Fibroblast of lung (primary cell): ENCODE measurements around the gene KCNIP1.

Source experiments
- EZH2 ChIP-seq: IDR thresholded peaks from 2 replicates; pipeline ENCODE4 v1.5.1; 2012; ENCODE audit warnings: low read length, control low read depth, mild to moderate bottlenecking; ENCODE audit errors: missing control alignments
- TF ChIP-seq, protein P1 (sequence below), 2 donors: IDR thresholded peaks in 1 of 2; conservative IDR thresholded peaks in 1 of 2; 1 replicate in 1 of 2; 2 replicates in 1 of 2; pipeline ENCODE4 v1.5.1; 2011 to 2012; ENCODE audit warnings: low read length in 2 of 2, control low read depth in 1 of 2, inconsistent platforms in 1 of 2, low read depth in 1 of 2, mild to moderate bottlenecking in 1 of 2

DNA sequence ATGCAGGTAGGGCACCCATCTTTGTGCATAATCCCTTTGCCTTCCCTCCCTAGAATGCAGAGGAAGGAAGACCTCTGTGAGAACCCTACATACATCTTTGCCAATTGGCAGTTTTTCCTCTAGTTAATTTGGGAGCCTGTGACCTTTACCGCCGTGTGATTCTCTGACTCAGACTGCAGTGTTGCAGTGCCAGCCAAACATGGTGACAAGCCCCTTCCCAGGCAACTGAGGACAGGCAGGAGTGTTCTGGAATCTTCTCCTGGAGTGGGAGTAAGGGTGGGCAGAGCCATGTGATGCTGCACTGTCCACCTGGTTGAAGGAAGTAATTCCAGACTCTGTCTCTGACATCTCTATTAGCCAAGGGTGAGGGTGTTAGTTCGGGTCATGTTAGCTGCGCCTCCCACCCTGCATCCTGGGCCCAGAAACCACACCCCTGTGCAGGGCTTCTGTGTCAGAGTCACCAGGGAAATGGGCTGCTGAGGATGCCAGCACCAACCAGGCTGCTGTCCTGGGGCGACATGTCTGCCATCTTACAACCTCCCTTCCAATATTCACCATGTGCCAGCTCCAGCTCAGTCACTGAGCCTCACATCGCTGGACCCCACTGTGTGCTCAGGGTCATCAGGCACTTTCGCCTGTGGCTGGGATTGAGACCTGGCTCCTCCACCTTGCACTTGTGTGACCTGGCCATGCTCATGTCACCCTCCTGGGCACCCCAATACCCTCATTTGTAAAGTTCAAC, 21.8 kb downstream of the KCNIP1 start:
- TF ChIP-seq, protein P1, sequence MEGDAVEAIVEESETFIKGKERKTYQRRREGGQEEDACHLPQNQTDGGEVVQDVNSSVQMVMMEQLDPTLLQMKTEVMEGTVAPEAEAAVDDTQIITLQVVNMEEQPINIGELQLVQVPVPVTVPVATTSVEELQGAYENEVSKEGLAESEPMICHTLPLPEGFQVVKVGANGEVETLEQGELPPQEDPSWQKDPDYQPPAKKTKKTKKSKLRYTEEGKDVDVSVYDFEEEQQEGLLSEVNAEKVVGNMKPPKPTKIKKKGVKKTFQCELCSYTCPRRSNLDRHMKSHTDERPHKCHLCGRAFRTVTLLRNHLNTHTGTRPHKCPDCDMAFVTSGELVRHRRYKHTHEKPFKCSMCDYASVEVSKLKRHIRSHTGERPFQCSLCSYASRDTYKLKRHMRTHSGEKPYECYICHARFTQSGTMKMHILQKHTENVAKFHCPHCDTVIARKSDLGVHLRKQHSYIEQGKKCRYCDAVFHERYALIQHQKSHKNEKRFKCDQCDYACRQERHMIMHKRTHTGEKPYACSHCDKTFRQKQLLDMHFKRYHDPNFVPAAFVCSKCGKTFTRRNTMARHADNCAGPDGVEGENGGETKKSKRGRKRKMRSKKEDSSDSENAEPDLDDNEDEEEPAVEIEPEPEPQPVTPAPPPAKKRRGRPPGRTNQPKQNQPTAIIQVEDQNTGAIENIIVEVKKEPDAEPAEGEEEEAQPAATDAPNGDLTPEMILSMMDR (conservative IDR thresholded peaks at IDR 0.05 in 1 of 2, IDR thresholded peaks at IDR 0.05 in 1 of 2; ENCODE audit: low read depth in 1 of 2, low read length in 2 of 2): no peak
- TF ChIP-seq EZH2: no peak
